NB4 (cell line): ENCODE measurements around the gene TRDMT1.

Experiments
- MYC ChIP-seq: IDR thresholded peaks from 2 replicates; pipeline ENCODE4 v1.6.1; 2011; ENCODE audit warnings: low read depth, low read length
- TF ChIP-seq, protein P1 (sequence below): IDR thresholded peaks from one replicate; pipeline ENCODE4 v1.5.1; 2012; ENCODE audit warnings: low read depth, low read length
- TF ChIP-seq, protein P2 (sequence below): IDR thresholded peaks from 2 replicates; pipeline ENCODE4 v1.6.1; 2011; ENCODE audit warnings: low read depth, low read length

DNA sequence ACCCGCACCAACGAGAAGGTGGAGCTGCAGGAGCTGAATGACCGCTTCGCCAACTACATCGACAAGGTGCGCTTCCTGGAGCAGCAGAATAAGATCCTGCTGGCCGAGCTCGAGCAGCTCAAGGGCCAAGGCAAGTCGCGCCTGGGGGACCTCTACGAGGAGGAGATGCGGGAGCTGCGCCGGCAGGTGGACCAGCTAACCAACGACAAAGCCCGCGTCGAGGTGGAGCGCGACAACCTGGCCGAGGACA lies 28.2 kb upstream of the TRDMT1 start:
- TF ChIP-seq, protein P1, sequence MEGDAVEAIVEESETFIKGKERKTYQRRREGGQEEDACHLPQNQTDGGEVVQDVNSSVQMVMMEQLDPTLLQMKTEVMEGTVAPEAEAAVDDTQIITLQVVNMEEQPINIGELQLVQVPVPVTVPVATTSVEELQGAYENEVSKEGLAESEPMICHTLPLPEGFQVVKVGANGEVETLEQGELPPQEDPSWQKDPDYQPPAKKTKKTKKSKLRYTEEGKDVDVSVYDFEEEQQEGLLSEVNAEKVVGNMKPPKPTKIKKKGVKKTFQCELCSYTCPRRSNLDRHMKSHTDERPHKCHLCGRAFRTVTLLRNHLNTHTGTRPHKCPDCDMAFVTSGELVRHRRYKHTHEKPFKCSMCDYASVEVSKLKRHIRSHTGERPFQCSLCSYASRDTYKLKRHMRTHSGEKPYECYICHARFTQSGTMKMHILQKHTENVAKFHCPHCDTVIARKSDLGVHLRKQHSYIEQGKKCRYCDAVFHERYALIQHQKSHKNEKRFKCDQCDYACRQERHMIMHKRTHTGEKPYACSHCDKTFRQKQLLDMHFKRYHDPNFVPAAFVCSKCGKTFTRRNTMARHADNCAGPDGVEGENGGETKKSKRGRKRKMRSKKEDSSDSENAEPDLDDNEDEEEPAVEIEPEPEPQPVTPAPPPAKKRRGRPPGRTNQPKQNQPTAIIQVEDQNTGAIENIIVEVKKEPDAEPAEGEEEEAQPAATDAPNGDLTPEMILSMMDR = no peak
- TF ChIP-seq MYC = no peak
- TF ChIP-seq, protein P2, sequence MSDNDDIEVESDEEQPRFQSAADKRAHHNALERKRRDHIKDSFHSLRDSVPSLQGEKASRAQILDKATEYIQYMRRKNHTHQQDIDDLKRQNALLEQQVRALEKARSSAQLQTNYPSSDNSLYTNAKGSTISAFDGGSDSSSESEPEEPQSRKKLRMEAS = no peak
